ENCODE results near the gene NUCB2.

NUCB2 gene

GRCh38 chr11:17259519-17259918 is 17.0 kb upstream of the NUCB2 start:
- no peak for TF ChIP-seq MAX (IDR thresholded peaks at IDR 0.05)
- TF ChIP-seq CEBPB (IDR thresholded peaks at IDR 0.05): no peak
- no peak for TF ChIP-seq YY1 (IDR thresholded peaks at IDR 0.05; ENCODE audit: low read depth)
- no peak for TF ChIP-seq CREB1 (IDR thresholded peaks at IDR 0.05; ENCODE audit: low read depth)
- no peak for TF ChIP-seq FOXM1 (IDR thresholded peaks at IDR 0.05; ENCODE audit: borderline replicate concordance, low read depth)
- TF ChIP-seq EGR1 (IDR thresholded peaks at IDR 0.05): no peak

- no peak for TF ChIP-seq NFIC (IDR thresholded peaks at IDR 0.05)
- TF ChIP-seq FOXM1 (IDR thresholded peaks at IDR 0.05; ENCODE audit: borderline replicate concordance, low read depth): no peak
- TF ChIP-seq EGR1 (IDR thresholded peaks at IDR 0.05): no peak
- TF ChIP-seq CEBPB (IDR thresholded peaks at IDR 0.05): no peak
- no peak for TF ChIP-seq TAF1 (IDR thresholded peaks at IDR 0.05; ENCODE audit: low read depth)
- no peak for TF ChIP-seq EP300 (IDR thresholded peaks at IDR 0.05; ENCODE audit: borderline replicate concordance)
- TF ChIP-seq USF1 (IDR thresholded peaks at IDR 0.05): no peak
- TF ChIP-seq RAD21 (IDR thresholded peaks at IDR 0.05; ENCODE audit: low read depth): no peak
- TF ChIP-seq TEAD4 (IDR thresholded peaks at IDR 0.05): no peak
- no peak for TF ChIP-seq YY1 (IDR thresholded peaks at IDR 0.05; ENCODE audit: low read depth)
Observed at GRCh38 chr11:17260020-17260419, 16.5 kb upstream of the NUCB2 start.

- TF ChIP-seq EGR1 (IDR thresholded peaks at IDR 0.05): no peak
Observed at GRCh38 chr11:17263769-17264168, 12.8 kb upstream of the NUCB2 start.

GRCh38 chr11:17266781-17267180 is 9.8 kb upstream of the NUCB2 start:
- TF ChIP-seq ZBTB7A (IDR thresholded peaks at IDR 0.05; ENCODE audit: low read depth): no peak

GRCh38 chr11:17267576-17267975 is 9.0 kb upstream of the NUCB2 start:
- TF ChIP-seq FOXM1 (IDR thresholded peaks at IDR 0.05; ENCODE audit: borderline replicate concordance, low read depth) (no peak), REST (IDR thresholded peaks at IDR 0.05; ENCODE audit: low read depth) (no peak), MAX (IDR thresholded peaks at IDR 0.05) (no peak), EP300 (IDR thresholded peaks at IDR 0.05; ENCODE audit: borderline replicate concordance) (no peak), YY1 (IDR thresholded peaks at IDR 0.05; ENCODE audit: low read depth) (no peak), TEAD4 (IDR thresholded peaks at IDR 0.05) (no peak), TCF12 (IDR thresholded peaks at IDR 0.05; ENCODE audit: low read depth) (no peak), USF1 (IDR thresholded peaks at IDR 0.05) (no peak), TAF1 (IDR thresholded peaks at IDR 0.05; ENCODE audit: low read depth) (no peak), CREB1 (IDR thresholded peaks at IDR 0.05; ENCODE audit: low read depth) (no peak), EGR1 (IDR thresholded peaks at IDR 0.05) (no peak), NFIC (IDR thresholded peaks at IDR 0.05) (no peak), ZBTB7A (IDR thresholded peaks at IDR 0.05; ENCODE audit: low read depth) (no peak), CEBPB (IDR thresholded peaks at IDR 0.05) (no peak)

GRCh38 chr11:17268902-17269301 is 7.6 kb upstream of the NUCB2 start:
- no peak for TF ChIP-seq TEAD4 (IDR thresholded peaks at IDR 0.05)
- TF ChIP-seq FOXM1 (IDR thresholded peaks at IDR 0.05; ENCODE audit: borderline replicate concordance, low read depth): no peak
- no peak for TF ChIP-seq NFIC (IDR thresholded peaks at IDR 0.05)
- TF ChIP-seq ZBTB7A (IDR thresholded peaks at IDR 0.05; ENCODE audit: low read depth): no peak
- no peak for TF ChIP-seq EGR1 (IDR thresholded peaks at IDR 0.05)
- TF ChIP-seq TAF1 (IDR thresholded peaks at IDR 0.05; ENCODE audit: low read depth): no peak
- TF ChIP-seq USF1 (IDR thresholded peaks at IDR 0.05): no peak
- TF ChIP-seq CEBPB (IDR thresholded peaks at IDR 0.05): no peak
- no peak for TF ChIP-seq REST (IDR thresholded peaks at IDR 0.05; ENCODE audit: low read depth)
- no peak for TF ChIP-seq YY1 (IDR thresholded peaks at IDR 0.05; ENCODE audit: low read depth)
- TF ChIP-seq MAX (IDR thresholded peaks at IDR 0.05): no peak
- no peak for TF ChIP-seq TCF12 (IDR thresholded peaks at IDR 0.05; ENCODE audit: low read depth)
- TF ChIP-seq RAD21 (IDR thresholded peaks at IDR 0.05; ENCODE audit: low read depth): no peak
- TF ChIP-seq EP300 (IDR thresholded peaks at IDR 0.05; ENCODE audit: borderline replicate concordance): no peak
- TF ChIP-seq CREB1 (IDR thresholded peaks at IDR 0.05; ENCODE audit: low read depth): no peak
